HG03045 (cell line): ENCODE results near the gene LEP.

Source experiments
- ATAC-seq: cut with Tn5 transposase; IDR thresholded peaks from one replicate; pipeline ENCODE4 v1.9.1; 2021; ENCODE audit warnings: mild to moderate bottlenecking, moderate library complexity; ENCODE audit not compliant: unreplicated experiment

Gene LEP

DNA sequence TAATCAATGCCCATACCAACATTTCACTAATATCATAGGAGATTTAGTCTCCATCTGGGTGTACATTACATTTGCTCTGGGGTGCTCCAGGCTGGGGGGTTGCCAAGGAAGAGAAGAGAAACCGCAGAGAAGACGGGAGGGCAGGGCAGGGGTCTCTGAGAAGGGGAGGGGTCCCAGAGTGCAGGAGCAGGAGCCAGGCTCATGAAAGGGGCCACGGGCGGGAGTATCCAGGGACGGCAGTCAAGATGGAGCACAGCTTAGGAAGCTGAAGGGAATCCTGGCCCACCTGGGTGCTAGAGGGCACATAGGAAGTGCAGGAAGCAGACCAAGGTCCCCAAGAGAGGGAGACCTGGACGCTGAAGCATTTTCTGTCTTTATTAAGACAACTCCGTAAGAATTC lies 2.2 kb downstream of the LEP start:
- ATAC-seq, result no peak

DNA sequence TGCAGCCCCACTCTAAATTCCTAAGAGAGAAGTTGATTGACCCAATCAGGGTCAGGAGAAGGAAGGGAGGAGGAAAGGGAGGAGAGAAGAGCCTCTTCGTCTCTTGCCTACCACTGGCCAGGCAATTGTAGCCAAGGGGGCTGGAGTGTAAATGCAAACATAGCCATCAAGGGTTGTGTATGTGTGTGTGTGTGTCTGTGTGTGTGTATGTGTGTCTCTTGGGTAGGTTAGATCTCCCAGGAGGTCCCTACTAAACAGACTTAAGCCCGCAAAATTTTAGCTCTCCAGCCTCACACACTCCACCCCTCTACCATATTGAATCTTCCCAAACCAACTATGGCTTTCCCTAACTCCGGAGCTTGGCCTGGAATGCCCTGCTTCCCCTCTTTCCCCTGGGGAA lies 3.8 kb downstream of the LEP start:
- ATAC-seq, result no peak

DNA sequence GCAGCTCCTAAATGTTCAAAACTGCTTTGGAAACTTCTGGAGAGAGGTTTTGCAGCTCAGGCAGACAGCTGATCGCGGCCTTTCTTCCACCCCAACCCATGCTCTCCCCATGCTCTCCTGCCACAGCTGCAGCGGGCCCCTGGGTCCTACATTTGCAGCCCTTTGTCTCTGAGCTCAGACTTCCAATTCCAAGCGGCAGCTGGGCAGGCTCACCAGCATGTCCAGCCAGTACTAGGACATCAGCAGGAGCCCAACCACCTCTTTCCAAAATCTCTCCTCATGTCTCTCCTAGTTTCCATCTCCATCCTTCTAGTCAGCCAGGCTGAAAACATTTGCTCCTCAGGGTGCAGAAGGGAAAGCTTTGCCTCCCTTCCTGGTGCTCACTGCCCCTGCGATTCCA lies 6.0 kb downstream of the LEP start:
- ATAC-seq, result no peak

DNA sequence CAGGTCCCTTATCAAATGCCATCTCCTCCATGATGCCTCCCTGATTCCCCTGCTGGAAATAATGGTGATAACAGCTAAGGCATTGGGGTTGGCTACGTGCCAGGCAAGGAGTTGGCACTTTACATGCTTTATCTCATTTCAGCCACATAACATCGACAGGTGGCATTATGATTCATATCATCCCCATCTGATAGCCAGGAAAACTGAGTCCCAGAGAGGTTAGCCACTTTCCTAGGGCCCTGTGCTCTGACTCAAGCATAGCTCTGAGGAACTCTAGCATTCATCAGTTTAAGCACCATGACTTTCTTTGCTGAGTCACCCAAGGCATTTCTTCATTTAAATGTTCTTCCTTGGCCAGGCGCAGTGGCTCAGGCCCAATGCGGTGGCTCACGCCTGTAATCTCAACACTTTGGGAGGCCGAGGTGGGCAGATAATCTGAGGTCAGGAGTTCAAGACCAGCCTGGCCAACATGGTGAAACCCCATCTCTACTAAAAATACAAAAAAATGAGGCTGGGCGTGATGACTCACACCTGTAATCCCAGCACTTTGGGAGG lies 6.6 kb downstream of the LEP start:
- ATAC-seq, result no peak

DNA sequence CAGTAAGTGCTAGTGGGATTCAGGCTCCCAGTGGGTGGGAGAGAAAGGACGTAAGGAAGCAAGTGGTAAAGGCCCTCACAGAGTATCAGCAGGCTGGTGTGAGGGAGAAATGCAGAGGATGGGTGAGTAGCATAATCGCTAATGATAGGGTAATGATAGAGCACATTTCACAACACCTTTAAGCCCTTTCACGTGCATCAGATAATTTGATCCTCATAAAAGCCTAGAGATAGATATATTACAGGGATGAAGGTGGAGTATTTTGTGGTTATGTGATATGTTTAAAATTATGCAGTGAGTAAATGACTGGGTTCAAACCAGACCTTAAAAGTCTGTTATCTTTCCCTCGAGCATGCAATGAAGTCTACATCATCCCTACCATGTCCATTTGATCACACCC lies 10.3 kb downstream of the LEP start:
- ATAC-seq, result no peak

DNA sequence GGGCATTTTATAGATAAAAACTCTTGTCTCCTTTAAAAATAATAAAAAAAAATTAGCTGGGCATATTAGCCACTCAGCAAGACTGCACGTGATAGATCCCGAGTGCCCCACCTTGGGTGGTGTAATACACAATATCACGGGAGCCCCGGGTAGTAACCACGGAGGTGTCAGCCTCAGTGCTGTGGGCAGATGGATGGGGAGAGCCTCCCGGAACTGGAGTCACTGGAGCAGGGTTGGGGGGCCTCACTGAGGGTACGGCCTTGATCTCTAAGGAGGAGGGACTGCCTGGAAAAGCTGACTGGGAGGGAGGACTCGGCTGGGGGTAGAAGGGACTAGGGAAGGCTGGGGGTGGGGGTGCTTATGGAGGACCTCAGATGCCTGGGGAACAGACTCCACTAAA lies 12.6 kb downstream of the LEP start:
- no peak for ATAC-seq

DNA sequence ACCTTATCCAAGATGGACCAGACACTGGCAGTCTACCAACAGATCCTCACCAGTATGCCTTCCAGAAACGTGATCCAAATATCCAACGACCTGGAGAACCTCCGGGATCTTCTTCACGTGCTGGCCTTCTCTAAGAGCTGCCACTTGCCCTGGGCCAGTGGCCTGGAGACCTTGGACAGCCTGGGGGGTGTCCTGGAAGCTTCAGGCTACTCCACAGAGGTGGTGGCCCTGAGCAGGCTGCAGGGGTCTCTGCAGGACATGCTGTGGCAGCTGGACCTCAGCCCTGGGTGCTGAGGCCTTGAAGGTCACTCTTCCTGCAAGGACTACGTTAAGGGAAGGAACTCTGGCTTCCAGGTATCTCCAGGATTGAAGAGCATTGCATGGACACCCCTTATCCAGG lies 13.4 kb downstream of the LEP start:
- no peak for ATAC-seq

DNA sequence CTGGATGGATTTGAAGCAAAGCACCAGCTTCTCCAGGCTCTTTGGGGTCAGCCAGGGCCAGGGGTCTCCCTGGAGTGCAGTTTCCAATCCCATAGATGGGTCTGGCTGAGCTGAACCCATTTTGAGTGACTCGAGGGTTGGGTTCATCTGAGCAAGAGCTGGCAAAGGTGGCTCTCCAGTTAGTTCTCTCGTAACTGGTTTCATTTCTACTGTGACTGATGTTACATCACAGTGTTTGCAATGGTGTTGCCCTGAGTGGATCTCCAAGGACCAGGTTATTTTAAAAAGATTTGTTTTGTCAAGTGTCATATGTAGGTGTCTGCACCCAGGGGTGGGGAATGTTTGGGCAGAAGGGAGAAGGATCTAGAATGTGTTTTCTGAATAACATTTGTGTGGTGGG lies 14.2 kb downstream of the LEP start:
- no peak for ATAC-seq

DNA sequence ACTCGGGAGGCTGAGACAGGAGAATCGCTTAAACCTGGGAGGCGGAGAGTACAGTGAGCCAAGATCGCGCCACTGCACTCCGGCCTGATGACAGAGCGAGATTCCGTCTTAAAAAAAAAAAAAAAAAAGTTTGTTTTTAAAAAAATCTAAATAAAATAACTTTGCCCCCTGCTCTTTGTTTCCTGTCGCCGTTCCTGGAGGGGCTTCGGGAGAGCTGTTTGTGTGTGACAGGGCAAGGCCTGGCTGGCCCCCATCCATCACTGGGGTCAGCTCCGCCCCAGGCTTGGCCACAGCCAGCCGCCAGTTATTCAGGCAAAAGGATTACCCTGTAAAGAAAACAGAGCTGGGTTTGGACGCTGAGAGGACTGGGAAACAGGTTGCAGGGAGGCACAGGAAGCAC lies 16.4 kb downstream of the LEP start:
- no peak for ATAC-seq

DNA sequence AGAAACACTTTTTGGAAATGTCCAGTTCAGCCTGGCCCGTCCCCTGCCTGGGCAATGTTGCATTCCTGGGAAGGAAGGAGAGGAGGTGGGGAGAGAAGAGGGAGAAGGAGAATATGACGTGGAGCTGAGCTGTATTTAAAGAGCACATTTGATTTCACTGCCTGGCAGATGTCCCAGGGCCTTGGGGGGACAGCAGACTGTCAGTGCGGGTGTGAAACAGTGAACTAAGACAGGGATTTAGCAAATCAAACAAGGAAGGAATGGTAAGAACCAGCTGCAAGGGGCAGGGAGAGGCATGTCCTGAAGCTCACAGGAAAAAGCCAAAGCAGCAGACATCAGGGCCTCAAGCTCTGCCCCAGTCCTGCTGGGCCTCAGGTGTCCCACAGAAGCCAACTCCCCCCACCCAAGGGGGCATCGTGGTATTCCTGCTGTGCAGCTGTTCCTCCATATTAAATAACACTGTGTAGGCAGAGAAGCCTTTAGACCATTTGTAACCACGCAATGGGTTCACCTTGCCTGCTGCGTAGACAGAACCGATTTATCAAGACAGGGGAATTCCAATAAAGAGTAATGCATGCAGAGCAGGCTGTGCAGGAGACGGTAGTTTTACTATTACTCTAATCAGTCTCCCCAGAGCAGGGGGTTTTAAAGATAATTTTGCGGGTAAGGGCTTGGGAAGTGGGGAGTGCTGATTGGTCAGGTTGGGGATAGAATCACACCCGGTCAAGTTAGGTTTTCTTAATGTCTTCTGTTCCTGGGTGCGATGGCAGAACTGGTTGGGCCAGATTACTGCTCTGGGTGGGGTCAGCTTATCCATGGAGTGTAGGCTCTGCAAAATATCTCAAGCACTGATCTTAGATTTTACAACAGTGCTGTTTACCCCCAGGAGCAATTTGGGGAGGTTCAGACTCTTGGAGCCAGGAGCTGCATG lies 18.3 kb downstream of the LEP start:
- no peak for ATAC-seq

DNA sequence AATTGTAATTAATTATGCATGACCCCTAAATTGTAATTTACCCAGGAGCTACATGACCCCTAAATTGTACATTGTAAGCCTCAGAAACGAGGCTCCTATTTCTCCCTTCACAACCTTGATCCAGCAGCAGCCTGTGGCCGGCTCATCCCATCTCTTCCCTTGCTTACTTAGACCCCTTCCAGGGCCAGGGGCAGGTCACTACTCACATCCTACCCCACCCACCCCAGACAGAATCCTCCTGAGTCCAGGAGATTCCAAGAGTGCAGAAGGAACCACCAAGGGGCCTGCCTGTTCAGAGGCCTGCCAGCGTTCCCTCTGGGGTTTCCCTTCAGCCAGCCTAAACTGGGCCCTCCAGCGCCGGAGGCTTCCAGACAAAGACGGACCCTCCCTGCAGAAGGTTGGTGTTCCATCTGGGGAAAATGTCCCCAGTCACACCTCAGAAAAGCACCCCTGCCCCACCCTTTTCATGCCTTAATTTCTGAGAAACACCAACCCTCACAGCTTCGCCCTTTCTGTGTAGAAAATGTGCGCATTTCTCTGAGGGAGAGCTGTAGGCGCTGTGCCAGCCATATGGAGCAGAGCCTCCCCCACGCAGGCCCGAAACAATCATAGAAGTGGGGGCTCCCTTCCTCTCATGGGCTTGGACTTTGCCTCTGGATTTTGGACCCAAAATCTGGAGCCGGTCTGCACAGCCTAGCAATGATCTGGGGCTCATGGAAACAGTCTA lies 19.2 kb downstream of the LEP start:
- no peak for ATAC-seq

DNA sequence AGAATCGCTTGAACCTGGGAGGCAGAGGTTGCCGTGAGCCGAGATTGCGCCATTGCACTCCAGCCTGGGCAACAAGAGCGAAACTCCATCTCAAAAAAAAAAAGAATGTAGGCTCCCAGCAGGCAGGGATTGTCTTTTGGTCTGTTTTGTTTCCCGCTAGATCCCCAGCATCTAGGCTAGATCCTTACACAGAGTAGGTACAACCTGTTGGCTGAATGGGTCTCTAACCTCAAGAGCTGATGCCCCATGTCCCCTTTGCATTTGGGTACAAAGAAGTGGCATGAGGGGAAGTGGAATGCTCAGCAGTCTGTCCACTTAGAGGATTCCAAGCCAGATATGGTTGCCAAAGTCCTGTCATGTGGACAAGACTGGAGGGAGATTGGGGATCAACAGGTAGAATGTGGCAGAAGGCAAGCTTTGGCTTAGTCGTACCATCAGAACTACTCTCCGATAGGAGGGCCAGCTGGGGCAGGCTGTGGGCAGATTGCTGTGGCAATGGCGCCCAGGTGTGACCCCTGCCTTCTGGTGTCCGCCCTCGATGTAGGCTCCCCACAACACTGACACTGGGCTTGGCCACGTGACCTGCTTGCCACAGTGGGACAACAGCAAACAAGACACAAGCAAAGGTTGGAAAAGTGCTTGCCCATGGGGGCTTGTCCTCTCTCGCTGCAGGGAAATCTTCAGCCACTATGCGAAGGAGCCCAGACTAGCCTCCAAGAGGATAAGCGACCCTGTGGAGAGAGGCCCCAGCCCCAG lies 21.4 kb downstream of the LEP start:
- ATAC-seq, result no peak

DNA sequence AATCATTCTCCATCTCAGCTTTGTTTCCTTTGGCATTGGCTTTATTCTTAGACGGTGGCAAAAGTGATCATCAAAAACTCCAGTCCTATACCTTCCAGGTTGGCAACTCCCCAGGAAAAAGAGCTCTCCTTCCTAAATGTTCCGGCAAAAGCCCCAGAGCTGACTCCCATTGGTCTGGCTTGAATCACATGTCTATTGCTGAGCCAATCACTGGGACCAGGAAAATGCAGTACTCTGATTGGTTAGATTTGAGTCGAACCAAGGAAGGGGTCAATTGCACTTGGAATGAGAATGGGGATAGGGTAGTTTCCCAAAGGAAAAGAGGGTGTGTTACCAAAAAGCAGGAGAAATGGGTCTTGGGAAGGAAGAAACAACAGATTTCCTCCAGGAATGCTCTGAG lies 22.3 kb downstream of the LEP start:
- no peak for ATAC-seq

DNA sequence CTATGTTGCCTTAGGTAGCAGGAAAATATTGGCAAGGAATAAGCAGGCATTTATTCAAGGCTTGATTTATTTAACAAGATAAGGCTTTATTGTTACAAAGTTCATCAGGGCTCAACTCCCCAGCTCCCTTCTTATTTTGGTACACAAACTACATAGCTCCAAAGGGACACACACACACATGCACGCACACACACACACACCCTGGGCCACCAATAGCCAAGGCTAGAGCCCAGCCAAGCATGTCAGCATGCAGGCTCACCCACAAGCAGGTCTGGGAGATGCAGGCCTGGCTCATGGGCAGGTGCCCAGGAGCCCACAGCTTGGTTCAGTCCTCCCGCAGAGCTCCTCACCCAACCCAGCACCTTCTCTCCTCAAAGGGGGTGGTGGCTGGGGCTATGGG lies 23.4 kb downstream of the LEP start:
- ATAC-seq, result no peak

DNA sequence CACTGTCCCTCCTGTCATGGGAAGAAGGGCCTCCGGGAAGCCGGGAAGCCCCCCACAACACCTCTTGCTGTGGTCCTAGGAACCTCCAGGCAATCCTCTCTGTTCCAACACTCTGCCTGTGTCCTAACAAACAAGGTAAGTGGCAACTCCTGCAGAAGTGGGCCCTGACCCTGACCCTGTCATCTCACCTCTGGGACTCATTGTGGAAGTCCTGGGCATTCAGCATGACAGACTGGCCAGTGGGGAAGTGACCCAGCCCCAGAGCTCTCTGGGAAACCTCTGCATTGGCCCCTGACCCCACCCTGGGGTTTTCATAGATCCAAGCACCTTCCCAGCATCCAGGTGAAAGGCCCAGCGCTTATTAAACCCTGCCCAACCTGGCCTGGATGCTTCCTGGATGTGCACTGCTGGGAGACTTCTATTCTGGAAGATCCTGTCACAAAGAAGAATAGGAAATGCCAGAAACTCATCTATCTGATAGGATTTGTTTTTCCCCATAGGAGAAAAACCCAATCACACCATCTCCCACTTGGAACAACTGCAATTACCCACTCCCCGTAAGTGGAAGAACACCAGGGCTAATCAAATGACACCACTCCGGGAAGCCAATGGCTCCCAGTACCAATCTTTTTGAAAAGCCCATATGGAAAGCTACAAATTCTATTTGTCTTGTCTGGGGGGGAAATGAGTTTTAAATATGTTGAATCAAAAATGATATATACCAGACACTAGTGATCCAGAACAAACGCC lies 24.3 kb downstream of the LEP start:
- ATAC-seq, result no peak

DNA sequence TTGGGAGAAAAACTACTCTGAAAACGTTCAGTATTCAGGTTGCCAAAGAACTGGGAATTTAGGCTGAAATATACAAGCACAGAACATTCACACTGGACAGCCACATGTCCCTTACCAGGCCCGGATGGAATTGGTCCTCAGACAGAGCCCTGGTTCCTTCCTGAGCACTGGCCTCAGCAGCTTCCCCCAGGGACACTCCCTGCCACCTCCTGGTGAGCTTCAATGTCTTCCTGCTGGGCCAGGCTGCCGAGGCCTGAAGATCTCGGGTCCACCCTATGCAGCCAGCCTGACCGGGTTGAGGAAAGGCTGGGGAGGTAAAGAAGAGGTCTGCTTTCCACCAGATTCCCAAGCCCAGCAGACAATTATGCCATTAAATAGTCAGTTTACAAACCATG lies 24.8 kb downstream of the LEP start:
- ATAC-seq, result no peak

DNA sequence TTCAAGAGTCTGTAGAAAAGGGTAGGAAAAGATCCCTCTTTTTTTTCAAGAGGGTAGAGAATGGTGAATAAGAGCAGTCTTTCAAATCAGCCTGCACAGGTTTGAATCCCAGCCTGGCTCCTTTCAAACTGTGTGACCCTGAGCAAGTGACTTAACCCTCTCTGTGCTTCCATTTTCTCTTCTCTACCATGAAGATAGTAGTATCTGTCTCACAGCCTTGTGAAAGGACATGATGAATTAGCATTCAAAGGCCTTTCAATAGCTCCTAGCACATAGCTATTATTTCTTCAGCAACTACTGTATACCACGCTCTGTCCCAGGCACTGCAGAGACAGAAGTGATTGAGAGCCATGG lies 25.4 kb downstream of the LEP start:
- ATAC-seq, result no peak

DNA sequence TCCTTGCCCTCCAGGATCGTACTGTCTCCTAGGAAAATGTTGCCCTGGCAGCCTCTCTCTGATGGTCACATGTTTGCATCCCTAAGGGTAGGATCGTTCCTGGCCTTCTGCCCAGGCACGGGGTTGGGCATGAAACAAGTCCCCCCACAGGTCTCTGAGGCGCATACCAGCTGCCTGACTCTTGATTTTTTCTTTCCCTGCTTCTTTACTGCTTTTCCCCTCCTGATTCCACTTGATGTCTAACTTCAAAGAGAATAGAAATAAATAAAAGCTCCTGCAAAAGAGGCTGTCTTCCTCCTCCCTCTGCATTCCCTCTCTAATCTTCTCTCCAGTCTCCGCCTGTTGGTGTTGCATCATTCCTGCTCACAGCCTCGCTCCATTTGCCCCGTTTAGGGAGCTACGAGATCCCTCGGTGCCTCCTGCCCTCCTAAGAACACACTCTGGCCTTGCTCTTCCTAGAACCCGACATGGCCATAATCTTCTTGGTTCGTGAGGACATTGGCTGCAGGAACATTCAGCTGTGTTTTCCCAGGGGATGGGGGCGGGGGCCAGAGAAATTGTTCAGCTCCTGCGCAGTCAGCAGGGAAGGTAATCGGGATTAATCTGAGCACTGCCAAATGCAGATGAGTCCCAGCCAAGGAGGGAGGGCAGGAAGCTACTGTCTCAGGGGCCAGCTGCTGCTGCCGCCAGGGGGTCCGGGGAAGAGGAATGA lies 26.0 kb downstream of the LEP start:
- no peak for ATAC-seq

DNA sequence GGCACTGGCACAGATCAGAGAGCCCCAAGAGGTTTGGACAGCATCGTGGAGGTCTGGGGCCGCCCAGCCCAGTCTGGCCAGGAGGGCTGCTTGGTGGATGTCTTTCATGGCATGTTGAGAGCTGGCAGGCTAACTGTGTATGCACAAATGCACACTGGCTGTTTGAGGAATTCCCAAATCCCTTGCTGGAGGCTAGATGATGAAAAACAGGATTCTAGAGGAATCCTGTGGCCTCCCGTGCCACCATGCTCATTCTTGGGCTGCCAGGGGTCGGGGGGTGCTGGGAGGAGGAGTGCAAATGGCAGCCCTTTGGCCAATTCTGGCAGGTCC lies 26.5 kb downstream of the LEP start:
- ATAC-seq, result no peak

DNA sequence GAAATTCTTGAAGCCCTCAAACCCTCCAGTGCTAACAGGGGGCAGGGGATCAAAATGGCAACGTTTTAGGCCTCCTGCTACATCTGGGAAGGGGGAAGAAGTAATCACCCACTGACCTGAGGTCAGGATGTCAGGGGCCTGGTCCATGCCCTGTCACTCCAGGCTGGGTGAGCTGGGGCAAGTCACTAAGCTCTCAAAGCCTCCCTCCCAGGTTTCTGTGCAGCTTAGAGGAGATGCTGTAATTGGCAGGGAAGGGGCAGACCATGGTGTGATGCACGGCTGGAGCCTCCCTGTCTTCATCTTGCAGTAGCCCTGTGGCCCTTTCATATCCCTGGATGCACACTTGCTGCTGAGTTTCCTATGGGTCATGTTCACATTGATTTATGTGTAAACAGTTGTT lies 27.2 kb downstream of the LEP start:
- ATAC-seq, result no peak
